ENCODE data around the gene LAMC2.
"Not testable (repeated sequence)": the region's sequence is repeated elsewhere in the genome, so short reads cannot be mapped to it uniquely, and the experiment has no call there.

Gene LAMC2
- 0 reads per million in 3 experiments for total RNA-seq

DNA sequence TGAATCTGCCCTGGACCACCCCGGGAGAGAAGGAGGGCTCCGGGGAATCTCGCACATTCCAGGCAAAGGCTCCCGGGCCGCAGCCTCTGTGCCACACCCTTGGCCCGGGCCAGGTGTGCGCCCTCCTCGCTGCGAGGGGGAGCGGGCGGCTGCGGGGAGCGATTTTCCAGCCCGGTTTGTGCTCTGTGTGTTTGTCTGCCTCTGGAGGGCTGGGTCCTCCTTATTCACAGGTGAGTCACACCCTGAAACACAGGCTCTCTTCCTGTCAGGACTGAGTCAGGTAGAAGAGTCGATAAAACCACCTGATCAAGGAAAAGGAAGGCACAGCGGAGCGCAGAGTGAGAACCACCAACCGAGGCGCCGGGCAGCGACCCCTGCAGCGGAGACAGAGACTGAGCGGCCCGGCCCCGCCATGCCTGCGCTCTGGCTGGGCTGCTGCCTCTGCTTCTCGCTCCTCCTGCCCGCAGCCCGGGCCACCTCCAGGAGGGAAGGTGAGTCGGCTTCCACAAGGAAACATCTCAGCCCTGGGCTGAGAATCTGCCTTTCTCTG lies at the start of gene LAMC2:
Gene LAMC2, plus strand, starts transcription at position 324 of the 550 bp plus-strand sequence. Its CDS starts 89 bp downstream, at position 413.
- no peak for DNase-seq

DNA sequence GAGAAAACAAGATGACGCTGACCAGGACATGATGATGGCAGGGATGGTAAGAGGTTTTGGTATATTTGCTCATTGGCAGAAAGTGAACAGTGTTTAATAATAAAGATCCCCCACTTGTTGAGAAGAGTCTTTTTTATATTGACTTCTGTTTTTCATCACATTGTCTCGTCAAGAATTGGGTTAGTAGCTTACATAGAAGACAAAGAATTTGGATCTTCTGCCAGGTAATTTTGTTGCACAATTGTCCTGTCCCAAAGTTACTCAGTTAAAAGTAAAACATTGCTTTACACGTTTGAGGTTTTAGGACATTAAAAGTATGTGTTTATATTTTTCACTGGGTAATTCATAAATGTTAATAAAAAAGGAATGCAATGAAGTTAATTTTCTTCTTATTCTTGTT lies 48.3 kb upstream of the LAMC2 start:
- DNase-seq, result no peak

DNA sequence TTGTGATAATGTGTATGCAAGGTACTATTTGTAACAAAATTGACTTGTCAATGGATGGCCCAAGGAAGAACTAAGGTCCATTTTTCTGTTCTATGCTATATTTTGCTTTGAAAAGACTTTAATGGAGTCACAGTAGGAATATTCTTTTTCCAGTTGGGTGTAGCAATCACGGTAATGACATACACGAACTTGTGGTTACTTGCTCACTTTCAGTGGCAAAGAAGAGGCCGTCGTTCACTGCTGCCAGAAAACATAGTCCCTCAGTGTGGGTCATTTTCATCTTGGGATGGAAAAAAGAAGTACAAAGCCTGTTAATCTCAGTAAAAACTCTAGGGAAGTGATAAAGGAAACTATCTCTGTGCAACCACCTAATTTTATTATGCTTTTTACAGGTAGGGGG lies 47.8 kb upstream of the LAMC2 start:
- no peak for DNase-seq

DNA sequence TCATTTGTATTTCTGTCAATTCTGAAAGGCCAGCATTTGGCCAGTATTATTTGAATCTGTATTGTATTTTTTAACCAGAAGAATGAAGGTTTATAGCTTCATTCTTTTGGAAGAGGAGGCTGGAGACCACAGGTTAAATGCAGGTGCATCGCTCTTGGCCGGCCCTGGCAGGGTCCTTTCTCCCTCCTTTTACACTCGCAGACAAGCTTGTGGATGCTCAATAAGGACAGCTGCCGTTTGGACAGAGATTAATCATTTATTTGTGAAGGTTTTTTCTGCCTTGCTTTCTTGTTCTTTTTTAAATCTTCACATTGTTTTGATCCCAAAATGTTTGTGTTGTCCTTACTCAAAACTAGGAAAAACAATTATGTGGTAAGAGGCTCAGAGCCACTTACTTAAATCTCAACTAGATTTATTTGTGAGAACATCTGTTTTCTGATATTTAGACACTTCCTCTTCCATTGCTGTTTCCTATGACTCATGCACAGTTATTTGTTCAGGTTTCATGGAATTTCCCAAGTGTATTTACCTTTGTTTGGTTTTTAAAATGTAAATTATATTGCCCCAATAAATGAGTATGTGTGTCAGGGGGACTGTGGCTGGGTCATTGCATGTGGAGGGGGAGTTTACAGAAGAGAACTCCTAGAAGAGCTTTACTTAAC lies 46.7 kb upstream of the LAMC2 start:
- no peak for DNase-seq

DNA sequence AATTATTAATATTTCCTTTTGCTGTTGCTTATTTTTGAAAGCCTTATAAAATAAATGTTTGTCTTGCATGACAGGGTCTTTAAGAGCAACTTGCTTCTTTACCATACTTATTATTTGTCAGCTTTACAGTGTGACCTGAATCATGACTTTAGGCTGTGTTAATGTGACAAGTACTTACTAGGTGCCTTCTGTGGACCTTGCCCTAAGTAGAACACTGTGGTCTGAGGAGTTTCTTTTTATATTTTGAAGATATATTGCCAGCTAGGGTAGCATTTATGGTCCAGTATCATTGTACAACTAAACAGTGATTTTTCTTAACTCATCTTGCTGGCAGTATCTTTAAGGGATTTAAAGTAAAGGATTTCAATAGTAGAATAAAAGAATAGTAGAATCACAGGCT lies 45.4 kb upstream of the LAMC2 start:
- DNase-seq, result no peak

DNA sequence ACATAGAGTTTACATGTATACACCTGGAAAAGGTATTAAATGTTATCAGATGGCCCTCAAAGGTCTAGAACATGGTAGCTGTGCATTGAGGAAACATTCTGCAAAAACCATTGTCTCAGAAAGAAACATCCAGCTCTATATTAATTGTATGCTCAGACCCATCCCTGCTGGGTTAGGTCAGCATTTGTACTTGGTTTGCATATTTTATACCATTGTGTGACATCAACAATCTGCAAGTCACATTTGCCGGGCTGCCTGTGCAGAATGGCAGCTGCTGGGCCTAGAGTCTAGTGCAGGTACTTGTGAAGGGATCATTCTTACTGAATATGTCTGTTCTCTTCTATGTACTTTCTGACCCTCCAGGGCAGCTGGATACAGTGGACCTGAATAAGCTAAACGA lies 43.9 kb upstream of the LAMC2 start:
- no peak for DNase-seq

DNA sequence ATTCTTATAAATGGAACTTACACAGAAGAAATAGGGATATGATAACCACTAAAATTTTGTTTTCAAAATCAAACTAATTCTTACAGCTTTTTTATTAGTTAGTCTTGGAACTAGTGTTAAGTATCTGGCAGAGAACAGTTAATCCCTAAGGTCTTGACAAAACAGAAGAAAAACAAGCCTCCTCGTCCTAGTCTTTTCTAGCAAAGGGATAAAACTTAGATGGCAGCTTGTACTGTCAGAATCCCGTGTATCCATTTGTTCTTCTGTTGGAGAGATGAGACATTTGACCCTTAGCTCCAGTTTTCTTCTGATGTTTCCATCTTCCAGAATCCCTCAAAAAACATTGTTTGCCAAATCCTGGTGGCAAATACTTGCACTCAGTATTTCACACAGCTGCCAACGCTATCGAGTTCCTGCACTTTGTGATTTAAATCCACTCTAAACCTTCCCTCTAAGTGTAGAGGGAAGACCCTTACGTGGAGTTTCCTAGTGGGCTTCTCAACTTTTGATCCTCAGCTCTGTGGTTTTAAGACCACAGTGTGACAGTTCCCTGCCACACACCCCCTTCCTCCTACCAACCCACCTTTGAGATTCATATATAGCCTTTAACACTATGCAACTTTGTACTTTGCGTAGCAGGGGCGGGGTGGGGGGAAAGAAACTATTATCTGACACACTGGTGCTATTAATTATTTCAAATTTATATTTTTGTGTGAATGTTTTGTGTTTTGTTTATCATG lies 42.3 kb upstream of the LAMC2 start:
- no peak for DNase-seq

DNA sequence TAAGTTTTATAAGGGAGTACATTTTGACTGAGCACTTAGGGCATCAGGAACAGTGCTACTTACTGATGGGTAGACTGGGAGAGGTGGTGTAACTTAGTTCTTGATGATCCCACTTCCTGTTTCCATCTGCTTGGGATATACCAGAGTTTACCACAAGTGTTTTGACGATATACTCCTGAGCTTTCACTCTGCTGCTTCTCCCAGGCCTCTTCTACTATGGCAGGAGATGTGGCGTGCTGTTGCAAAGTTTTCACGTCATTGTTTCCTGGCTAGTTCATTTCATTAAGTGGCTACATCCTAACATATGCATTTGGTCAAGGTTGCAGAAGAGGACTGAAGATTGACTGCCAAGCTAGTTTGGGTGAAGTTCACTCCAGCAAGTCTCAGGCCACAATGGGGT lies 41.3 kb upstream of the LAMC2 start:
- DNase-seq, result no peak

DNA sequence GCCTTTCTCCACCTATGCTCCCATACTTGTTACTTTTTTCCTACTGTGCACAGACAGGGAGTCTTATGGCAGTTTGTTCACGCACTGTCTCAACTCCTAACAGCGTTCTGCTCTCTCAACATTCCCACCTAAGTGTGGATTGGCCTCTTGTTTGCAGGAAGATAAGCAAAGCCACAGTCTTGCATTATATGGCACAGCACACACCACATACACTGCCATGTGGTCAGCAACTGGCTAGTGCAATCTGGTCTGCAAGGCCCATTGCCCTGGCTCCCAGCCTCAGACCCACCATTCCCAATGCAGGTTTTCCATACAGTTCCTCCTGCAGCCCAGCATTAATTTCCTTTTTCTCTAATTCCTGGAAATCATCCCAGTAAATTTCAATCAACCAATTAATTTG lies 38.3 kb upstream of the LAMC2 start:
- no peak for DNase-seq

DNA sequence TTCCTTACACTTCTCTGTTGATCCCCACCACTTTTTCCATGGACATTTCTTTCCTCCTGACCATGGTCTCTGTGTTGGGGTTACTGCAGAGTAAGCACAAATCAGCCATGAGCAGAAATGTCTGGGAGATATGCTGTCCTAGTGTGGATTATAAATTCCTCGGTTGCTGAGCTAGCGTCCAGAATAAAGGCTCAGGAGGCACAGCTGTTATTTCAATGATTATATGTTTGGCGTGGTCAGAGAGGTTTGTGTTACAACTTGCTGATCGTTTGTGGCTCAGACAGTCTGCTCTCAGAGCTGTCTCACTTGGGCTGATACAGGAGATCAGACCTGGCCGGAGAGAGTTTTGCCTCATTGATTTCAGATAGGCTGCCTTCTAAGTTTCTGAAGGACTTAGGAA lies 37.5 kb upstream of the LAMC2 start:
- no peak for DNase-seq

DNA sequence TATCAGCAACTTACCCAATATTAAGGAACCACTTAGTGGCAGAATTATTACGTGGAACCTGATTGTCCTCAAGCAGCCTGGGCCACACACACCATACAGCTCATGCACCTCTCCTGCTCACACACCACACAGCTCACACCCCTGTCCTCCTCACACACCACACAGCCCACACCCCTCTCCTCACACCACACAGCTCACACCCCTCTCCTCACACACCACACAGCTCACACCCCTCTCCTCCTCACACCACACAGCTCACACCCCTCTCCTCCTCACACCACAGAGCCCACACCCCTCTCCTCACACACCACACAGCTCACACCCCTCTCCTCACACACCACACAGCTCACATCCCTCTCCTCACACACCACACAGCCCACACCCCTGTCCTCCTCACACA lies 36.8 kb upstream of the LAMC2 start:
- no peak for DNase-seq

DNA sequence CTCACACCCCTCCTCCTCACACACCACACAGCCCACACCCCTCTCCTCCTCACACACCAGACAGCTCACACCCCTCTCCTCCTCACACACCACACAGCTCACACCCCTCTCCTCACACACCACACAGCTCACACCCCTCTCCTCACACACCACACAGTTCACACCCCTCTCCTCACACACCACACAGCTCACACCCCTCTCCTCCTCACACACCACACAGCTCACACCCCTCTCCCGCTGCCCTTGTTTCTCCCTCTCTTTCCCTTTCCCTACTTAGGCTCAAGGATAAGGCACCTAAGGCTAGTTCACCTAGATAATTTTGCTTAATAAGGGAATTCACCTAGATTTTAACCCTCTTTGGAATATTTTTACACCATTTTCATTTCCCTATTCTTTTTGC lies 36.0 kb upstream of the LAMC2 start:
- DNase-seq, result not testable (repeated sequence)

DNA sequence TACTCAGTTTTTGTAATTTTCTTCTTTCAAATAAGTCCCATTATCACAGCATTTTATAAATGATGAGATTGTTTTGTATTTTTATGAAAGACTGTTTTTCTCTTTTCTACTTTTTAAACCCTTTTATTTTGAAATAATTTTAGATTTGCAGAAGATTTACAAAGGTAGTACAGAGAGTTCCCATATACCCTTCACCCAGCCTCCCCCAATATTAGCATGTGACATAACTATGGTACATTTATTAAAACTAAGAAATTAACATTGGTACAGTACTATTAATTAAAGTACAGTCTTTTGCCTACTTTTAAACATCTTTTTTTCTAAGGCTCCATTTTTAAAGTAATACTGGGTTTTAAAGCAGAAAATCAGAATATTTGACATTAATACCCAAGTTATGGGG lies 35.6 kb upstream of the LAMC2 start:
- DNase-seq, result no peak

DNA sequence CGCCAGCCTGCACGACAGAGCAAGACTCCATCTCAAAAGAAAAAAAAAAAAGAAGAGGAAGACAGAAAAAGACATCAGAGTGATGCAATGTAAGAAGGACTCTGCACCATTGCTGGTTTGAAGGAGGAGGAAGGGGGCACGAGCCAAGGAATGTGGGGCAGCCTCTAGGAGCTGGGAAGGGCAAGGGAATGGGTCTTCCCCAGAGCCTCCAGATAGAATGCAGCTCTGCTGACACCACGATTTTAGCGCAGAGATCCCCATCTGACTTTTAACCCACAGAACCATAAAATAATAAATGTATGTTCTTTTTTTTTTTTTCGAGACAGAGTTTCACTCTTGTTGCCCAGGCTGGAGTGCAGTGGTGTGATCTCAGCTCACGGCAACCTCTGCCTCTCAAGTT lies 33.9 kb upstream of the LAMC2 start:
- no peak for DNase-seq

DNA sequence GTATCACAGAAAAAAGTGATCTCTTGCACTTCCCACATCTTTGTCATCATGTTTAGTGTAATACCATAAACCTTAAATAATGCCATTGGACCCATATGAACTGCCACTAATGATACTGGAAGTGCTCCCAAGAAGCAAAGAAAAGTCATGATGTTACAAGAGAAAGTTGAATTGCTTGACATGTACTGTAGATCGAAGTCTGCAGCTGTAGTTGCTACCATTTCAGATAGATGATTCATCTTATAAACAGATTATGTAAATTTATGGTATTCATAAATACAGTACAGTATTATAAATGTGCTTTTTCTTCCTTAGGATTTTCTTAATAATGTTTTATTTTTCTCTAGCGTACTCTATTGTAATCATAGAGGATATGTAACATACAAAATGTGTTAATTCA lies 30.1 kb upstream of the LAMC2 start:
- no peak for DNase-seq

DNA sequence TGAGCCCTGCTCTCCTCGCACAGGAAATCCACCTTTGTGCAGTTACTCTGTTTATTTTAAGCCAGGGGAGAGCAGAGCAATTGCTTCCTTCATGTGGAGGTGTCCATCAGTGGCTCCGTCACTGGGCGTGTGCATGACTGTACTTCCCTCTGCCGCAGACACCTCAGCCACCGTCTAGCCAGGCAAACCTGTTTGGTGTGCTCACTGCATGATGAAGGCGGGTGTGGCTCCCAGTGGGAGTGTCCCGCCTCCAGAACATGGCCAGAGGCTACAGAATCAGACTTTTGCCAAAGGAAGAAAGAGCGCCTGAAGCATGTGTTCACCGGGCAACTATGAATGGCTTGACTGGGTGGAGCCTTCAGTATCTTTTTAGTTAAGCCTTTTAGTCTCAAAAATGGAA lies 26.1 kb upstream of the LAMC2 start:
- DNase-seq, result no peak

DNA sequence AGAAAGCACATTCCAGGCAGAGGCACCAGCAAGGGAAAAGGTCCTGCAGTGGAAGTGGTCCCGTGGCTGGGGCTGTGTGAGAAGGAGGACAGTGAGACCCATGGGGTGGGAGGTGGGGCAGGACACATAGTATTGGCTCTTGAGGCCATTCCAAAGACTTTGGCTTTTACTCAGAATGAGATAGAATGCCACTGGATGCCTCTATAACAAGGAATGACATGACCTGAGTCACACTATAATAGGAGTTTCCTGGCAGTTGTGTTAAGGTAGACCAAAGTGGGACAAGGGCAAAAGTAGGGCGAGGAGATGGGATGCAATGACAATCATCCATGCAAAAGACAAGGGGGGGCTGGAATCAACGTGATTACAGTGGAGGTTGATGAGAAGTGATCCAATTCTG lies 24.7 kb upstream of the LAMC2 start:
- no peak for DNase-seq

DNA sequence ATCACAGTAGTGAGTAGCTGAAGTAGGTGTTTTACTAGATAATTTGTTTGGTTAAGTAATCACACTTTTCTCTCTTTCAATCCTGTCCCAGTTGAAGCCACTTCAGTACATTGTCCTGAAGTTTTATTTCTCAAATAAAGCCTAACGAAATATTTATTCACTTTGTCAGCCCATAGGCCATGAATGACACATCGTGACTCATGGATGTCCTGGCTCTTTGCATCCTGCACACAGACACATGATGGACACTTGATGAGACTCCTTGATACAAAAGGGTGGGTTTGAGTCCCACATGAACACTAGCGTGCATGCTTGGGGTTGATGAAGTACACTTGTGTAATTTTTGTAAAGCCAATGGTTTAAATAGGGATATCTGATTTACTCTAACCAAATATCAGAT lies 22.7 kb upstream of the LAMC2 start:
- DNase-seq, result no peak

DNA sequence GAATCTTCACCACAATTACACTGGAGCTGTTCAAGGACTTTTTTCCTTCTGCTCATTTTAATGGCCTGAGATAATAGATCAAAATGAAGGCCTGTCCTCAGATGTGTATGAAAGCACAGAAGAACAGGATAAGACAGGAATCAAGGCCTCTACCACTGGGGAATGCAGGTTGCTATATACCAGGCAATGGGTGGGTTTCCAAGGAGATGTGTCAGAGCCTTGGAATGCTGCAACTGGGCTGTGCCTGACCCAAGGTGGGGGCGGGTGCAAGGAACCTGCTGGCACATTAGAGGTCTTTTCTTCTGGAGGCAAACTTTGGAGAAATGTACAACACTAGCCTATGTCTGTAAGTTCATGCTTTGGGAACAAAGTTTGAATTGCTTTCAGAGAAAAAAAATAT lies 21.7 kb upstream of the LAMC2 start:
- no peak for DNase-seq

DNA sequence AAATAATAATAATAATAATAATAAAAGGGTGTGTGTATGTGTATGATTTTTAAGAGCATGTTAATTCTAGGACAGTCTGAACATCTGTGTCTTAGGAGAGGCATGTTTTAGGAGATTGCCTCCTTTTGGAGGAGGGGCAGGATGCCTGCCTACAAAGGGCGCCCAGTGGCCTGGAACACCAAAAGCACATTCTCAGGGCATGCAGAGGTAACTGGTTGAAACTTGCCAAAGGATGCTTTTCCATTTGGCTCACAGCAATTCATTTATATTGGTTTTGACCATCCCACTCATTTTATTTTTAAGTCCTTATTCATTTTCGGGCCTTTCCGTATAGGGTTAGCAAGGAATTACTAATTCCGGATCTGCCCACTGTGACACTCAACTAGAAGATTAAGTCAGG lies 21.1 kb upstream of the LAMC2 start:
- DNase-seq, result no peak

DNA sequence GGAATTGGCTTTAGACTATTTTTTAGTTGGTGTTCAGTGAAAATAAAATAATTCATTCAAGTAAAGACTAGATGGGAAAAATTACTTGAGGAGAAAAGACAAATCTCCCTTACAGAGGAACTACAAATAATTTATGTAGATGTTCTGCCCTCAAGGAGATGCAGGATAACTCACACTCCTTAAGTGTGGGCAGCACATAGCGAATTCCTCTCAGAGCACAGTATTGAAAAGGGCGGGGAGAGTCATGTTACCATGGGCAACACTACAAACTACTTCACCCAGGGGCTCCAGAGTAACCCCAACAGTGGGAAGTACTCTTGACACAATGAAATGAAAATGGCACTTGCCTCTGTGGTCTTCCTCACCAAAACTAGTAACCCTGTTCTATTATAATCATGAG lies 20.6 kb upstream of the LAMC2 start:
- no peak for DNase-seq

DNA sequence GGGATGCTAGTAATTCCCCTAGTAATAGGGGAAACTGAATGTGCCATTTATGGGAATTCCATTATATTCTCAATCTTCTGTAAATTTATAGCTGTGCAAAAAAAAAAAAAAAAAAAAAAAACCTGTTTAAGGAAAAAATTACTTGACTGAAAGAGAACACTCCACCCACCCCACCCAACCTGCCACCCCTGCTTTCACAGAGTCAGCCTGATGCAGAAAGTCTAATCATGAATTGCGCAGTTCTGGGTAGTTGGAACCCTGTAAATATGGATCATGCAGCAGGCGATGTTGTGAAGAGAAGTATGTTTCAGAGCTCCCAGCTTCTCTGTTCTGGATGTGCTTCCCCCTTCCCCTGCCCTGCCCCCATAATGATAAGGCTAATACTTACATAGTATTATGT lies 19.6 kb upstream of the LAMC2 start:
- no peak for DNase-seq

DNA sequence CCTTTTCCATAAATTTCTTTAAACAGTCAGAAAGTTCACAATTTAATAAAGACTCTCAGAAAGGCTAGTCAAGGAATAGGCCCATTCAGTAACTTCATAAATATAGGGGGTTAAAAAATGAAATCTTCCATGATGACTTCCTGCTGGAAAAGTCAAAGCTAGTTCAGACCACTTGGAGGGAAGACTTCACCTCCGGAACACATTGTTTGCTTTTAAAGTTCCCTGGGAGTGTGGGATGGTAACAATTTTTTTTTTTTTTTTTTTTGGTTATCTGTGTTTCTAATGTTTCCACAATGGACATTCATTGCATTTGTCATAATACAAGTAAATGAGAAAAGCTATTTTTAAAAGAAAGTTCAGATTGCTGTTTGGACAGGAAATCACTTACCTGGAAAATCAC lies 18.4 kb upstream of the LAMC2 start:
- DNase-seq, result no peak

DNA sequence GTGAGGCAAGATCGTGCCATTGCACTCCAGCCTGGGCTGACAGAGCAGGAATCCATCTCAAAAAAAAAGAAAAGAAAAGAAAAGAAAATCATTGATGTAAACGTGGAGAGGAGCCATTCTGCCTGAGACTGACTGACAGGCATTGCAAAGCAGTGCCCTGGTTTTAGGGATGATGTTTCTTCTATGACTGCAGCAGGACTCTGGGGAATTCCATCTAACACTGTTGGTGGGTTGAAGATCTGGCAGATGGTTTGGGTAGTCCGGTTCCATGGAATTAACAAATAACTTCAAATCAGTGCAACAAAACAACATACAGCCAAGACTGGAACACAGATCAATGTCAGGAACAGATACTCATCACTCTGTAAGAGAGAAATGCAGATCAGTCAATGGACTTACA lies 17.8 kb upstream of the LAMC2 start:
- no peak for DNase-seq

DNA sequence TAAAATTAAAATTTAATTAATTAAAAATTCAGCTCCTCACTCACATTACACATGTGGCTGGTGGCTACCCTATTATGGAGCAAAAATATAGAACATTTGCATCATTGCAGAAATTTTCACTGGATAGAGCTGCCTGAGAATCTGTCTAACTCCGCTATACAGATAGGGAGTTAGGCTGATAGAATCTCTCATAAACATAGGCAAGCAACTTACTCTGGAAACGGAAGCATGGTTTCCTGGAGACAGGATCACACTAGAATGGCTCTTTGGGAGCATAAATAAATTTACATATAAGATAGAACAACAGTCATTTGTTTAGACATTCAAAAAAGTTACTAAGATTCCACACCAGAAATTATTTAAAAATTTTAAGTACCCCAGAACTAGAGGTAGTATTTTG lies 12.2 kb upstream of the LAMC2 start:
- no peak for DNase-seq

All from central memory CD4-positive, alpha-beta T cell (primary cell).